IPS-11a (cell line): ENCODE results near the gene RGS3.

Experiments used
- H3K4me3 ChIP-seq: one replicate; pipeline ENCODE4 v1.5.1; 2013; ENCODE audit warnings: low read depth, low read length, control low read depth

The RGS3 gene

GRCh38 chr9:113464286-113464660 lies 746 bp downstream of the RGS3 start:
- H3K4me3 ChIP-seq, result no peak overlapping the region

- H3K4me3 ChIP-seq, result no peak overlapping the region
These were observed 2.1 kb downstream of the RGS3 start for GRCh38 chr9:113465599-113466140.

- H3K4me3 ChIP-seq, result no peak overlapping the region
These were observed 3.7 kb downstream of the RGS3 start for GRCh38 chr9:113467183-113467582.

- no peak overlapping the region for H3K4me3 ChIP-seq
These were observed 5.4 kb downstream of the RGS3 start for GRCh38 chr9:113468716-113469448.

- no peak overlapping the region for H3K4me3 ChIP-seq
These were observed 7.6 kb downstream of the RGS3 start for GRCh38 chr9:113471143-113471542.

- H3K4me3 ChIP-seq, result no peak overlapping the region
These were observed 8.0 kb downstream of the RGS3 start for GRCh38 chr9:113471566-113471965.

- no peak overlapping the region for H3K4me3 ChIP-seq
These were observed 8.7 kb downstream of the RGS3 start for GRCh38 chr9:113472199-113472598.

- no peak overlapping the region for H3K4me3 ChIP-seq
These were observed 11.0 kb downstream of the RGS3 start for GRCh38 chr9:113474360-113475028.

- no peak overlapping the region for H3K4me3 ChIP-seq
These were observed 11.5 kb downstream of the RGS3 start for GRCh38 chr9:113475031-113475430.

- no peak overlapping the region for H3K4me3 ChIP-seq
These were observed 12.5 kb downstream of the RGS3 start for GRCh38 chr9:113475992-113476391.

- H3K4me3 ChIP-seq, result no peak overlapping the region
These were observed 13.0 kb downstream of the RGS3 start for GRCh38 chr9:113476511-113476916.

- no peak overlapping the region for H3K4me3 ChIP-seq
These were observed 13.5 kb downstream of the RGS3 start for GRCh38 chr9:113477058-113477457.

GRCh38 chr9:113477661-113478060 lies 14.1 kb downstream of the RGS3 start:
- no peak overlapping the region for H3K4me3 ChIP-seq

- no peak overlapping the region for H3K4me3 ChIP-seq
These were observed 15.7 kb downstream of the RGS3 start for GRCh38 chr9:113479174-113479621.

- H3K4me3 ChIP-seq, result no peak overlapping the region
These were observed 17.1 kb downstream of the RGS3 start for GRCh38 chr9:113480612-113481011.

GRCh38 chr9:113481176-113481787 lies 17.8 kb downstream of the RGS3 start:
- no peak overlapping the region for H3K4me3 ChIP-seq

GRCh38 chr9:113482341-113482740 lies 18.8 kb downstream of the RGS3 start:
- H3K4me3 ChIP-seq, result no peak overlapping the region

- no peak overlapping the region for H3K4me3 ChIP-seq
These were observed 19.6 kb downstream of the RGS3 start for GRCh38 chr9:113482991-113483675.

GRCh38 chr9:113483676-113484257 lies 20.2 kb downstream of the RGS3 start:
- H3K4me3 ChIP-seq, result no peak overlapping the region

- no peak overlapping the region for H3K4me3 ChIP-seq
These were observed 20.8 kb downstream of the RGS3 start for GRCh38 chr9:113484258-113484730.

GRCh38 chr9:113485761-113486115 lies 22.2 kb downstream of the RGS3 start:
- H3K4me3 ChIP-seq, result no peak overlapping the region
